PC-9 (cell line): ENCODE measurements around the gene CNTLN.

Experiments
- EZH2 ChIP-seq: fragments of 200-600 bp; sonication (generic); IDR thresholded peaks from 2 replicates; pipeline ENCODE4 v1.8.0; 2017; ENCODE audit warnings: antibody characterized with exemption, low read depth
- TF ChIP-seq, protein P1 (sequence below): fragments of 200-600 bp; sonication (generic); conservative IDR thresholded peaks from 2 replicates; pipeline ENCODE4 v1.6.1; 2017; ENCODE audit warnings: mixed run types, antibody characterized with exemption, mild to moderate bottlenecking, moderate library complexity

DNA sequence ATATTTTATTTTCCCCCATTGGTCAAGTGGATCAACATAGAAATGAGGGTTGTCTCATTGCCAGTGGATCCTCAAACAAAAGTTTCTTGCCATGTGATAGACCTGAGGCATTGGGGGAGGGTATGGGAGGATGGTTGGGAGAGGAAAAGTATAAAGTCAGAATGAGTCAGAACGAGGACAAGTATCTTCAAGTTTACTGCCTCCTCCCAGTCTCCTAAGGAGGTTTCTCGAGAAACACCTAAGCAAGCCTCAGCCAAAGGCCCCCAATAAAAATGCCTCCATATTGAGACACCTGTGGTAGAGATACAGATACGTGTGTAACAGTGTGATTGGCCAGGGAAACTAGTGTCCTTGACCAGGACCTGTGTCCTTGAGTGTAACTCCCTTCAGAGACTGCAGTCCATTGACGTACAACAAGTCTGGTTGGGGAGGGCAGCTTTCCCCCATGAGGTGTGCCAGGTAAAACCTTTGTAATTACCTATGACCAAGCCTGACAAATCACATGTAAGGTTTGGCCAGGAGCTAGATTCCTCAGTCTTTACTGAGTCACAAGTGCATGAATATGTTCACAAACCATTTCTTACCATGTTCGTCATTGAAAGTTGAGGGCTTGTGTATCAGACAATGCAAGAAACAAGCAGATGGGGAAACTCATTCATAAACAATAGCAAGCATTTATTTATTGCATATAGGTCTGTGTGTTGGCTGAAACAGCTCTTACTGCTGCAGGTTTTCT is 245.5 kb downstream of the CNTLN start:
- TF ChIP-seq, protein P1, sequence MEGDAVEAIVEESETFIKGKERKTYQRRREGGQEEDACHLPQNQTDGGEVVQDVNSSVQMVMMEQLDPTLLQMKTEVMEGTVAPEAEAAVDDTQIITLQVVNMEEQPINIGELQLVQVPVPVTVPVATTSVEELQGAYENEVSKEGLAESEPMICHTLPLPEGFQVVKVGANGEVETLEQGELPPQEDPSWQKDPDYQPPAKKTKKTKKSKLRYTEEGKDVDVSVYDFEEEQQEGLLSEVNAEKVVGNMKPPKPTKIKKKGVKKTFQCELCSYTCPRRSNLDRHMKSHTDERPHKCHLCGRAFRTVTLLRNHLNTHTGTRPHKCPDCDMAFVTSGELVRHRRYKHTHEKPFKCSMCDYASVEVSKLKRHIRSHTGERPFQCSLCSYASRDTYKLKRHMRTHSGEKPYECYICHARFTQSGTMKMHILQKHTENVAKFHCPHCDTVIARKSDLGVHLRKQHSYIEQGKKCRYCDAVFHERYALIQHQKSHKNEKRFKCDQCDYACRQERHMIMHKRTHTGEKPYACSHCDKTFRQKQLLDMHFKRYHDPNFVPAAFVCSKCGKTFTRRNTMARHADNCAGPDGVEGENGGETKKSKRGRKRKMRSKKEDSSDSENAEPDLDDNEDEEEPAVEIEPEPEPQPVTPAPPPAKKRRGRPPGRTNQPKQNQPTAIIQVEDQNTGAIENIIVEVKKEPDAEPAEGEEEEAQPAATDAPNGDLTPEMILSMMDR: no peak
- TF ChIP-seq EZH2: no peak
